NAMALWA (cell line): Measurements from ENCODE around the gene CCDC157.
A peak's percentile ranks its signal among the peaks of the same experiment; 100 is the strongest.
"Not testable (repeated sequence)": the region's sequence is repeated elsewhere in the genome, so short reads cannot be mapped to it uniquely, and the experiment has no call there.

Experiments
- DNase-seq: peaks from one replicate; pipeline ENCODE4 v3.0.0-alpha.2; 2015; ENCODE audit warnings: low spot score

CCDC157 gene

DNA sequence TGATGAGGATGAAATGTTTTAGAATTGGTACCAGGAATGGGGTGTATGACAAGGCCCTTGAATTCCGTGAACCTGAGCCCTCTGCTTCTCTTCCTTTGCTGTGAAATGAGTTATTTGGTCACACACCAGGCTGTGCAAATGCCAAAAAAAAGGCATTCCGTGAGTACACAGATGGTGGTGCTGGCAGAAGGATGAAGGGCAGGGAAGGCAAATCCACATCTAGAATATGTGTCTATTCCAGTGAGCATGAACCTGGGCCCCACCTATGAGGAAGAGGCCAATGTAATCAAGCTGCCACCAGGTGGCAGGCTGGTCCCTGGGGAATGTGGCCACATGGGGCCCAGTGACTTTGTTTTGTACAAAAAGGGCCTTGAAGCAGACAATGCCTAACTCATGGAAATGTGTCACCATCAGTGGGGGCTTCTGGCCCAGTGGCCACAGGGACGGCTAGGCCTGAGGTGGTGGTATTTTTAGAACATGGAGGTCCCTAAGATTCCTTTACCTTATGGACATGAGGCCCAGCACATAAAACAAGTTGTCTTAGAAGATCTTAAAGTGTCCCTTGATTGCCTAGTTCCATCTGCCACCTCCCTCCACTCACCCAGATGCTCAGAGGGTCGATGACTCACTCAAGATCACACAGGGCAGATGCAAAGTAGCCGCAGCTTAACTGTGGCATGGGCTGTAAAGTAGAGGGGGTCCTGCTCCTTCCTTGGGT, 34.3 kb downstream of the CCDC157 start:
- DNase-seq: peak; percentile 93

GRCh38 chr22:30392661-30393321, 36.0 kb downstream of the CCDC157 start:
- peak; percentile 38 for DNase-seq

- no peak for DNase-seq
Measured at GRCh38 chr22:30393322-30393680, 36.5 kb downstream of the CCDC157 start.

DNA sequence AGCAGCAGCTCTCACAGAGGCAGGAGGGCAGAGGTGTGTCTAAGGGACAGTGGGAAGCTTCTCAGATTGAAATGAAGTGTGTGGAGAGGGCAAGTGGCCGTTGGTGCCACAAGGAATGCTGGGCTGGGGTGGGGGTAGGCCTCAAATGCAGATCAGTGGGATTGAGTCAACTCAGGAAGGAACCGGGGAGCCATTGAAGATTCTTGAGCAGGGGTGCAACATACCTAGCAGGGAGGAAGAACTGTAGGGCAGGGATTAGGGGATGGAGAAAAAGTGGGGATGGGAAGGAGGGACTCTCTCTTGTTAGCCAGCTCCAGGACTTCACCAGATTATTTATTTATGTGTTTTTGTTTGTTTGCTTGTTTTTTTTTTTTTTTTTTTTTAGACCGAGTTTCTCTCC, 37.1 kb downstream of the CCDC157 start:
- no peak for DNase-seq

GRCh38 chr22:30396871-30397655, 40.3 kb downstream of the CCDC157 start, which contains the start of gene SEC14L2:
Gene SEC14L2, plus strand, starts transcription at chr22:30397018. Its CDS starts 99 bp downstream, at chr22:30397117.
- DNase-seq: no peak

GRCh38 chr22:30397656-30398635, 41.1 kb downstream of the CCDC157 start:
- DNase-seq: no peak

DNA sequence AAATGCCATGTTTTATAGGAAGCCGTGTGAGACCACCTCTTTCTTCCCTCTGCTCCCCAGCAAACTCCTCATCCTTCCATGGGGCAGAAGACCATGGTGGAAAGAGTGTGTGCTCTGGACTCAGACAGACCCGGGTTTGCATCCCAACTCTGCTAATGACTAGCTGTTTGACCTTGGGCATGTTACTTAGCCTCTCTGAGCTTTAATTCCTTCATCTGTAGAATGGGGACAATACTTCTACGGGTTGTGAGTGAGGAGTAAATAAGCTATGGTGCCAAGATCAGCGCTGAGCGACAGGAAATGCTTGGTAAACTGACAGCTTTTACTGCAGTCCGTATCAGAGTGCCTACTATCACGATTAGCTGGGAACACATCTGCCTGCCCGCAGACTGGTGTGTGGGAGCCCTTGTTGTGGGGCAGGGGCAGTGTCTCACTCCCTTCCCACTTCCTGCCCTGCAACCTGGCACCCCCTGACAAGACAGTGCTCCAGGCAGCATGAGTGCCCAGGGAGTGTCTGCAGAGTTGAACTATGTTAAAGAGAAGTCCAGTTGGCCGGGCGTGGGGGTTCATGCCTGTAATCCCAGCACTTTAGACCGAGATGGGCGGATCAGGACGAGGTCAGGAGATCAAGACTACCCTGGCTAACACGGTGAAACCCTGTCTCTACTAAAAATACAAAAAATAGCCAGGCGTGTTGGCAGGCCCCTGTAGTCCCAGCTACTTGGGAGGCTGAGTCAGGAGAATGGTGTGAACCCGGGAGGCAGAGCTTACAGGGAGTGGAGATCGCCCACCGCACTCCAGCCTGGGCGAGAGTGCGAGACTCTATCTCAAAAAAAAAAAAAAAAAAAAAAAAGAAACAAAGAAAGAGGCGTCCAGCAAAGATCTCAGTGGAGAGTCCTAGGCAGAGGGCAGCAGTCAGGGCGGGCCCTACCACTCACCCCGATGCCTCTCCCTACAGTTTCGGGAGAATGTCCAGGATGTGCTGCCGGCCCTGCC, 42.2 kb downstream of the CCDC157 start:
- no peak for DNase-seq

- no peak for DNase-seq
Measured at GRCh38 chr22:30399718-30400117, 42.9 kb downstream of the CCDC157 start.

DNA sequence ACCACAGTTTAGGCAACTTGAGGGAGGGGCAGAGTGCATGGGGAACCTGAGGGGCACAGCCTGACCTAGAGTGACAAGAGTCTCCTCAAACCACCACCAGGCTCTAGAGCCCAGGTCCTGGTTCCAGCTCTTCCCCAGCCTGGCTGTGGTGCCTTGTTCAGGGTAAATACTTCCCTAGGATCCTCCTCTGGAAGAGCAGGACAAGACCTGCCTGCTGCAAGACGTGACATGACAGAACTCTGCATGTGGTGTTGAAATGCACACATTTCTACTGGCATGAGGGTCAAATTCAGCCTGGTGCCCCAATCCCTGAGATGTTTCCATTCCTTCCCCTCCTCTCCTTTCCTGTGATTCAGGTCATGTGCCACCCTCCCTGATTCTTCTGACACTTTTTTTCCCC, 43.4 kb downstream of the CCDC157 start:
- DNase-seq: no peak

DNA sequence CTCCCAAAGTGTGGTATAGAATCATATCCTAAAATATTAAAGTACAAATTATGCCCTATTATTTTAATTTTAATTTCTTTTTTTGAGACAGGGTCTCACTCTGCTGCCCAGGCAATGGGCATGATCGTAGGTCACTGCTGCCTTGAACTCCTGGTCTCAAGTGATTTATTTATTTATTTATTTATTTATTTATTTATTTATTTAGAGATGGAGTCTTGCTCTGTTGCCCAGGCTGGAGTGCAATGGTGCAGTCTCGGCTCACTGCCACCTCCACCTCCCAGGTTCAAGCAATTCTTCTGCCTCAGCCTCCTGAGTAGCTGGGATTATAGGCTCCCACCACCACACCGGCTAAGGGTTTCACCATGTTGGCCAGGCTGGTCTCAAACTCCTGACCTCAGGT, 44.2 kb downstream of the CCDC157 start:
- not testable (repeated sequence) for DNase-seq

DNA sequence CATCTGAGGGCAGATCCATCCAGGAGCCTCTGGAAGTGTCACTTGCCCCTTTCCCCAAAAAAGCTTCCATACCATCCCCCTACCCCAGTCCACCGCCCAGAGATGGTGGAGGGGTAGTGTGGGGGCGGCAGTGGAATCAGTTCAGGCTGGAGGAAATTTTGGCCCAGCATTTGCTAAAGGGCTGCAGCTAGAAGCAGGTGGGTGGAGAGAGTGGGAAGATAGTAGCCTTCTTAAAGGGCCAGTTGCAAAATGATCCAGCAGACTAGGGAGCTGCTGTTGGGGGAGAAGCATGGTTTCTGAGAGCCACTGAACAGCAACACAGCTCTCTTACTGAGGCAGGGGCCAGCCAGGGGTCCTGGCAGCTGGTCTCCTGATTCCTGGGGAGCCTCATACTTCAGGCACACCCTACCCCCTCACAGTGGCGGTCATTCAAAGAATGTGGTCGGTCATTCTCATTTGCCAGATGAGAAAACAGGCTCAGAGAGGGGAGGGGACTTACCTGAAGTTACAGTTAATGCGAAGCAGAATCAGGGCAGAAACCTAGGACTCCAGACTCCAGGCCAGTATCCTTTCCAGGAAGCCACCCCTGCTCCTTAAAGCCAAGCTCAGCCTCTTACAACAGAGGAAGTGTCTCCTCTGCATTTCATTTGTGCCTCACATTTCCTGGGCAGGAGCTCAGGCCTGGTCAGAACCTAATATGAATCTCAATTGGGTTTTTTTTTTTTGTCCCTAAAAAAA, 45.4 kb downstream of the CCDC157 start:
- no peak for DNase-seq

GRCh38 chr22:30402766-30403104, 45.9 kb downstream of the CCDC157 start:
- DNase-seq: not testable (repeated sequence)

- no peak for DNase-seq
Measured at GRCh38 chr22:30404307-30404706, 47.5 kb downstream of the CCDC157 start.

DNA sequence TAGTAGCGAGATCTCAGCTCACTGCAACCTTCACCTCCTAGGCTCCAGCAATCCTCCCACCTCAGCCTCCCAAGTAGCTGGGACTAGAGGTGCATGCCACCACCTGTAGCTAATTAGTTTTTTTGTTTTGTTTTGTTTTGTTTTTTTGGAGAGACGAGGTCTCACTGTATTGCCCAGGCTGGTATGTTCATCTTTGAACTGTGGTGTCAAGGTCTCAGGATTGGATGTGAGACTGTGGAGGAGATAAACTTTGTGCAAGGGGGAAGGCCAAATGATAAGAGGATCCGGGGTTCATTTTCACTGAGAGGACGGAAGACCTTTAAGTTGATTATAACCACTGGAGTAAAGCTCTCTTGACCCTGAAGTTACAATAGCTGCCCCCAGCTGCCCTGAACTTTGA, 48.9 kb downstream of the CCDC157 start:
- no peak for DNase-seq

DNA sequence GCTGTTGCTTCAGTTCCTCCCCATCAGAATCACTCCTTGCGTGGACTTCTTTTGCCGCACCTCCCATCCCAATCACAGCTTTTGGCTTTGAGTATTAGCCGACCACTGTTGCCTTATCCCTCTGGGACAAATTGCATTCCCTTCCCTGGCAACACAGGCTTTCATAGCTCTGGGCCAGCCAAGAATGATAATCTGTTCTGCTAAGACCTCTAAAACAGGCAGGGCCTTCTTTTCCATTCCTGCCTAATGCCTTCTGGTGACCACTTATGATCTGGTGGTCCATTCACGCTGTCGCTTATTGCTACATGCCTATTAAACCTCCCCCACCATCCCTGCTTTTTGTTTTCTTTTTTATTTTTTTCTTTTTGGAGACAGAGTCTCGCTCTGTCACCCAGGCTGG, 49.6 kb downstream of the CCDC157 start:
- no peak for DNase-seq

DNA sequence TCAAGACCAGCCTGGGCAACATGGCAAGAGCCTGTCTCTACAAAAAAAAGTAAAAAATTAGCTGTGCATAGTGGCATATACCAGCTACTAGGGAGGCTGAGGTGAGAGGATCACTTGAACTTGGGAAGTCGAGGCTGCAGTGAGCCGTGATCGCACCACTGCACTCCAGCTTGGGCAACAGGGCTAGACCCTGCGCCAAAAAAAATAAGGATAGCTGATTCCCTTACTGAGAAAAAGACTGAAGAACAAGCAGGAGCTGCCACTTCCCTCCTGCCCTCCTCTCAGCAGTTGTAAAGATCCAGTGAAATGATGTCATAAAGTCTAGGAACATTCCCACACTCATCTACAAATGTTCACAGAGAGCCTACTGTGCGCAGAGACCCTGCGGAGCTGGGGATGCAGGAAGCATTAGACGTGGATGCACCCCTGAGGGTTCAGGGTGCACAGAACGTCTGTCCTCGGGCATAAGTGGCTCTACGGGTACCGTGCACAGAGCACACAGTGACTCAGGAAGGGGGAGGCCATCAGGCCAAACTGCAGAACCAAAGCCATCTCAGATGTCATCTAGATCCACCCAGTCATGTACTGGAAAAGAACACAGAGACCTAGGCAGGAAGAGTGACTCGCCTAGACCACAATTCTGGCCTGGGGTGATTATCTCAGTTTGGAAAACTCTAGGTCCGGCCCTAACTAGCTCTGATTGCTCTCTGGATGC, 51.7 kb downstream of the CCDC157 start:
- no peak for DNase-seq

GRCh38 chr22:30411780-30412179, 55.0 kb downstream of the CCDC157 start:
- DNase-seq: no peak

GRCh38 chr22:30413001-30413400, 56.2 kb downstream of the CCDC157 start:
- no peak for DNase-seq
